ENCODE results near the gene ZFP42.
"Not testable (repeated sequence)": the region's sequence is repeated elsewhere in the genome, so short reads cannot be mapped to it uniquely, and the experiment has no call there.

ZFP42 gene

DNA sequence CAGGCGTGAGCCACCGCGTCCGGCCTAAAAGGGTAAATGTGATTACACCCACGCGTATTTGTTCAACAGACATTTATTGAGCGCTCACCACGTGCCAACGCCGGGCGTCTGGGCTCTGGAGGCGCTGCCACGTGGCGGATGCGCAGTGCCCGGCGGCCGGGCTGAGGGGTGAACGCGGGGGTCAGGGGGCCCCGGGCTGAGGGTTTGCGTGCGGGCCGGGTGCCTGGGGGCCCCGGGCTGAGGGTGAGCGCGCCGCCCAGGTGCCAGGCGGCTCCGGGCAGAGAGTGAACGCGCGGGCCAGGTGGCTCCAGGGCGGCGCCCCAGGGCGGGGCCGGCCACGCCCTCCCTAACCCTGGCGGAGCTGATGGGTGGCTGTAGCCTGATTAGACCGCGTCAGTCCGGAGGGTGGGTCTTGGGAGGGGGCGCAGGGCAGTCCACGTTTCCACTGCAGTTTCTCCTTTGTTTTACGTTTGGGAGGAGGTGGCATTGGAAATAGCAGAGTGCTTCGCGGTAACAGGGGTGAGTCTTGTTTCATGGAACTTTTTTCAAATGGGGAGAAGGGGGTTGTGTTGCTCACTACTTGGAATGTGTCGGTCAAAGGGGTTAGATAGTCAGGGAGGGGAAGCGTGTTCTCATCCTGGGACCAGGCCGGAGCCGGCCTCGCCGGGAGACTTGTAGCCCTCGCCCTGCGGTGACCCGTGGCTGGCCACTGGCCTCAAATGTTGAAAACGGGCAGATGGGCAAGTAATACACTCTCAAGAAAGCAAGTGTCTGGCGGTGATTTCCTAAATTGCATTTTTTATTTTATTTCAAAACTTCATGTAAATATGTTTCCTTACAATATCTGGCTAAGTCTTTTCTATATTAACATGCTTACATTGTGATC, at the start of gene ZFP42:
Gene ZFP42, plus strand, starts transcription at position 450 of the 886 bp plus-strand sequence. CDS start 7,037 bp downstream, outside the sequence.
- FAIRE-seq, result no peak

DNA sequence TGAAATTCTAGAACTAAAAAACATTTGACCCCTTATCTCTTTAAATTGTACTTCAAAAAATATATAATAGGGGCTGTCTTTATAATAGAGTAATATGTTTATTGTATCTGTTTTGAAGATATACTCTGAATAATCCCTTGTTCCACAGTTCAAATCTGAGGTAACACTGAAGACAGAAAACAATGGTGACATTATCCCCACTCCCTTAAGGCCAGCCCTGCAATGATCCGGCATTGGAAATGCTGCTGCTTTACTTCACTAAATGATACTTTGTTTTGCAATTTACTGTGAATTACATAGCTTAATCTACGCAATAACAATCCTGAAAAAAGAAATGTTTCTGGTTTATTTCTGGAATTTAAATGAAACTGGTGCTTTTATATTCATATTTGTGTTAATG, 34.4 kb upstream of the ZFP42 start:
- no peak for FAIRE-seq

DNA sequence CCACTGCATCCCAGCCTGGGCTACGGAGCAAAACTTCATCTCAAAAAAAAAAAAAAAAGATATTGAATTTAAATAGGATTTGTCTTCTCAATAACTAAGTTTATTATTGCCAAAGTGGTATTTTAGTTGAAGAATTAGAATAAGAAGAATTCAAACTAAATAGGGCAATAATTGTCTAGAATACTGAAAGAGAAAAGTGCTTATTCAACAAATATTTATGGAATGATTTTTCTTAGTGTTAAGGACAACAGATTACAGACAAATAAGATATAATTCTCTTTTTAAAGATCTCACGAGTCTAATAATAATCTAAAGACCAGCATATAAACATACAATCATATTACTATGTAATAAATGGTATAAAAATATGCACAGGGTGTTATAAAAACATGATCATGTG, 33.6 kb upstream of the ZFP42 start:
- FAIRE-seq, result no peak

DNA sequence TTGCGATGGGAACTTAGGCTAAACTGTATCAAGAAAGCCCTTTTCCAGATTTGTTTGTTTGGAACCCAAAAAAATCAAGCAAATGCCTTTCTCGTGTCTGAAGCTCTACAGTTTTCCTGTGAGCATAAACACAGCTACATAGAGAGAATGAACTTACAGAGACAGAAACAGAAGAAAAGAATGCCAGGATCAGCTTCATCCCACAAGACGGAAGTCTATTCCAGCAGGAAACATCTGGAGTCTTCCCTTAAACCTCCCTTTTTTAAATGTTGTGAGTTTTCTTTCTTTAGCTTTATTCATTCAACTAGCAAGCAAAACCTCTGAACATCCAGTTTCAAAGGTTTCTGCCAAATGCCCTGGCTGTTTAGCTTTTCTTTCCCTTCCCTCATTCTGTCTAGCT, 32.6 kb upstream of the ZFP42 start:
- no peak for FAIRE-seq

GRCh38 chr4:187965726-187966125, 29.8 kb upstream of the ZFP42 start:
- FAIRE-seq, result no peak

DNA sequence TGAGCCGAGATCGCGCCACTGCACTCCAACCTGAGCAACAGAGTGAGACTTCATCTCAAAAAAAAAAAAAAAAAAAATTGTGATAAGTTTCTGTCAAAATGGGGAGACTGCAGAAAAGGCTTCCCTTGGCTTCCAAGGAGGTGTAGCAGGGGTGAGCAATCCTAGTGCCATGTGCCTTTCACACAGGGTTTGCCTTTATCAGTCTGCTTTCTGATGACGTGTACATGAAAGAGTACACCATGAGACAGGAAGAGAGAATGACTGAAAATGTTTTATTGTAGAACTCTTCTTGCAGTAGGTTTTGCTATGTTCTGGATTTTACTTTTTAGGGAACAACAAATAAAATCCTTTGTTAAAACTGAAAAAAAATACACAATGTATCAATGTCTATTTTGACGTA, 23.4 kb upstream of the ZFP42 start:
- no peak for FAIRE-seq

DNA sequence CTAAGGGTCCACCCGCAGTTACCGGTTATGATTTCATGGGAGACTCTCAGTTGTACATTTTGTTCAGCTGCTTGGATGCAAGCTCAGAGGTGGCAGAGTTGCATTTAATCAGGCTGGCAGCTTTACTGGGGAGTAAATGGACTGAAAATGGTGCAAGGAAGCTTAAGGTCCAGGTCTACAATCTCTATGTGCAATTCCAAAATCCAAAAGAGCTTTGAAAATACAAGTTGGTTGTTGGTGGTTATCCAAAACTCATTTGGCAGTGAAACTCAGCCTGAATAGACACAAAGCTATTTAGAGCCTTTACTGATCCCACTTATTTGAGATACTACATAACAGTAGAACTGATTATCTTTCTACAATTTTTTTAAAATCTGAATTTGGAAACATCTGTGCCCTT, 11.8 kb upstream of the ZFP42 start:
- no peak for FAIRE-seq

GRCh38 chr4:187992971-187993370, 2.6 kb upstream of the ZFP42 start:
- FAIRE-seq, result no peak

- FAIRE-seq, result no peak
Observed at GRCh38 chr4:187993827-187994226, 1.7 kb upstream of the ZFP42 start.

DNA sequence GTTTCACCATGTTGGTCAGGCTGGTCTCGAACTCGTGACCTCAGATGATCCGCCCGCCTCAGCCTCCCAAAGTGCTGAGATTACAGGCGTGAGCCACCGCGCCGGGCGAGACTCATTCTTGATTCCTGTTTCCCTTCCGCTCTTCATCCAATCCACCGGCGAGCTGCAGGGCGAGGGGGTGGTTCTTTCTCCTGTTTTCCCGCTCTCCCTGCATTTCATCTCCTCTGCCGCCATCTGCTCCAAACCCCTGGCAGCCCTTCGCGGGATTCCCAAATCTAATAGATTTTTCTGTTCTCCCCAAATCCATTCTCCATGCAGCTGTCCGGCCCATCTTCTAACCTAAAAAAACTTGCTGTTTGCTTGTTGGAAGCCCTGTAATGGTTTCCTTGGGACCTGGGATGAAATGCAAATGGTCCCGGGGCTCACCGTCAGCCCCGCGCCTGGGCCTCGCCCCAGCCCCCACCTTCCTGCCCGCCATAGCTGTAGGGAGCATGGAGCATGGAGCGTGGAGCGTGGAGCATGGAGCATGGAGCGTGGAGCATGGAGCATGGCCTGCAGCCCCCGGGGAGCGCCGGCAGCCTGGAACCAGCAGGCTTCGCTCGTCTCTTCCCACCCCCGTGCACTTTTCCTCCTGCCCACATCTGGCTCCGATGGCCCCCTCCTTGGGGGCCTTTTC, 1.1 kb downstream of the ZFP42 start:
- no peak for FAIRE-seq

- FAIRE-seq, result not testable (repeated sequence)
Observed at GRCh38 chr4:187997991-187998390, 2.4 kb downstream of the ZFP42 start.

DNA sequence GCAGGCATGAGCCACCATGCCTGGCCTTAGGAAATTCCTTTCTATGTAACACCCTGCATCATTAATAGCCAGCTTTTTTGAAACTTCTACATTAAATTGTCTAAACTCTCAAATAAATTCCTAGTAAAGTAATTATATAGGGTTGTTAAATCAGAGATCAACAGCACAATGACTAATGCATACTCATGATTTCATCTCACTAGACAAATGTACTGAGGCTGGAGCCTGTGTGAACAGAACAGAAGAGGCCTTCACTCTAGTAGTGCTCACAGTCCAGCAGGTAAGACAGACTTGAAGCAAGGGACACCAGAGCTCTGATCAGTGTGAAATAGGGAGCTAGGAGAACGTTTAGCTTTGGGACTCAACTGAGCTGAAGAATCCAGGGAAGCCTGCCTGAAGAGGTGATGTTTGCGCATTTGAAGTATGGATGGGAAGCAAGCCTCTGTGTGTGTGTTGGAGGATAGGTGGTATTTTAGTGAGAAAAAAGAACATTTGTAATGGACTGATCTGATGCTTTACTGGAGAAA, 3.9 kb downstream of the ZFP42 start:
- FAIRE-seq, result no peak

DNA sequence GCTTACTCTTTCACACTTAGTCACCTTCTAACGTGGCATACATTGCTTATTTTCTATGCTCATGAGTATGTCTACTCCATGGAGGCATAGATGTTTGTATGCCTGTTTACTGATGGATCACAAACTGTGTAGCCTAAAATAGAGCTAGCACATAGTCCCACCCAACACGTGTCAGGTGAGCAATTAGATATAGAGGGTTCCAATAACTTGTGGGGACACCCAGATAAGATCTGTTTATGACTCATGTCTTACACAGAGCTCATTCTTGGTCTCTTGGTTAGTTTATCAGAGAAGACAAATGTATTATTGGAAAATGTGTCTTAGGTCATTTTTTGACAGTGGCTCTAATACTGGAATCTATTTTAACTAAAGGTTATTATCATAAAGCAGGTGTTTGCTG, 6.8 kb downstream of the ZFP42 start:
- FAIRE-seq, result no peak

GRCh38 chr4:188002751-188003150, 7.2 kb downstream of the ZFP42 start:
- no peak for FAIRE-seq

DNA sequence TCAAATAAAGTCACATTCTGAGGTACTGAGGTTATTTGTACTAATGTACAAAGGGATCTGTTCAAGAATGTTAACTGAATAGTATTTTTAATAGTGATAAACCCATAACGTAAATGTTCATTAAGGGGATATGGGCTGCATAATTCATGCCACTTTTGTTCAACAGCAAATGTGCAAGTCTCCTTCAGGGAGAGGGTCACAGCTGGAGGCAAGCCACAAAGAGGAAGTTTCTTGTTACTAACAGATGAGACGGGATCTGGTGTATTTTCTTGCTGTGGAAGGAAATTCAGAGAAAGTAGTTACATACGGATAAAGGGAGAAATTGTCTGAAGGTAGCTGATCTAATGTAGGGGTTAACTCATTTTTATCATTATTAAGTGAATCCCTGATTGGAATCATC, 10.0 kb downstream of the ZFP42 start:
- FAIRE-seq, result no peak

DNA sequence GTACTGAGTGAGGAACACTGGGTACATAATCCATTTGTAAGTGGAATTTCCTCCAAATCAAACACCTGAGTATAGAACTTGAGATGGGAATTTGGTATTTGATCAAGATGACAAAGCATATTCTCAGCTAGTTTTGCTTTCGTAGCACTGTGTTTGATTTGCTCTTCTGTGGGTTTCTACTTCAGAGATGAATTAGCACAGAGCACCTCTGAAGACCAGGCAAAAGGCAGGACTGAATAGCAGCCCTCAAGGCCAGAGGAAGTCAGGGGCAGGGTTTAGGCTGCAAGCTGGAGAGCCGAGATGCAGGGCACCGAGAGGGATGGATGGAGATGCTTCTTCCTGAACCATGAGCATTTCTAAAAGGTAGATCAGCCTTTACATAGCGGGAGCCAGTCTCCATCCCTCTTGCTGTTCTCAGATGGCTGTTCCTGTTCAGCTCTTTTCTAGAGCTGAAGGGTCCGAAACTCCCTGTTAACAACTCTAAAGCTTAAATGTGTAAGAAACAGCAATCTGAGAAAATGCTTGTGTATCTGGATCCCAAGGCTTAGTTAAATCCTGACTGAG, 10.8 kb downstream of the ZFP42 start:
- FAIRE-seq, result no peak

GRCh38 chr4:188008377-188008776, 12.8 kb downstream of the ZFP42 start:
- FAIRE-seq, result no peak

DNA sequence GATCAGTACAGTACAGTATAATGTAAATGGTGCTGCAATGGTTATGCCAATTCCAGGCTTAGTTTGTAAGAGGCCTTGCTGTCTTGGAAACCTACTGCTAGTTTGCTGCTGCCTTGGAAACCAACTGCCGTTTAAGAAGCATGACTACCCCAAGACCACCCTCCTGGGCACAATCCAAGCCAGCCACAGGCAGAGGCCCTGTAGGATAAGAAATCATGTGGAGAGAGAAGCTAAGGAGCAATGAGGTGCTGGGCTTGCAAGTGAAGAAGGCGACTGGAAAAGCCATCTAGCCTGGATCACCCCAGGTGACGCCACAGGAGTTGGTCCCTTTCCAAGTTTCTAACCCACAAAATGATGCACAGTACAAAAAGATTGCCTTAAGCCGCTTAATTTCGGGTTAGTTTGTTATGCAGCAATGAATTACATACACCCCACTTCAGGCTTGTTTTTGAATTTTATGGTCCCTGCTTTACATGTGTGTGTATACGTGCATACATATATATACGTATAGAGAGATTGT, 16.9 kb downstream of the ZFP42 start:
- no peak for FAIRE-seq

DNA sequence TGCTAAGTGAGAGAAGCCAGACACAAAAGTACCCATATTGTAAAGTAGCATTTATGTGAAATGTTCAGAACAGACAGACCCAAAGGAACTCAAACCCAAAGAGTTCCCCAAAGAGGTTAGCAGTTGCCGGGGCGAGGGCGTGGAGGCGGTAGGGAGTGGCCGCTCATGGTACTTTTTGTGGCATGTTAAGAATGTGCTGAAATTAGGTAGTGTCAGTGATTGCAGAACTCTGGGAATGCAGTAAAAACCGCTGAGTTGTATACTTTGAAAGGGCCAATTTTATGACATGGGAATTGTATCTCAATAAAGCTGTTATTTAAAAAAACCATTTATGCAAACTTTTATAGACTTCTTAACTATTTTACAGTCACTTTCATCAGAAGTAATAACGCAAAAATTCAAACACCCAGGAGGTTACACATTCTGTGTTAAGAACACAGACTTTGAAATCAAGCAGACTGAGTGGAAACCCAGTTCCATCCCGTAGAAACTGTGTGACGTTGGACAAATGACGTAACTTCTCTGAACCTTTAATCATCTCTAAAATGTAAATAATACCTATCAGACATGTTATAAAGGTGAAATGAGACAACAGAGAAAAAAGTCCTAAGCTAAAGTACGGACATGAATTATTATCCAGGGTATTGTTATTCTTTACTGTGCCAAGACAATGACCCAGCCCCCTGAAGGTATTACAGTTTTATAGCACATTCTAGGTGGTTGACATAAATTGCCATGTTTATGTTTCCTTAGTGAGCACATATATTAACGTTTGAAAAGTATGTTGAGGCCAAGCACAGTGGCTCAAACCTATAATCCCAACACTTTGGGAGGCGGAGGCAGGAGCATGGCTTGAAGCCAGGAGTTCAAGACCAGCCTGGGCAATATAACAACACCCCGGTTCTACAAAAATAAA, 19.7 kb downstream of the ZFP42 start:
- no peak for FAIRE-seq

DNA sequence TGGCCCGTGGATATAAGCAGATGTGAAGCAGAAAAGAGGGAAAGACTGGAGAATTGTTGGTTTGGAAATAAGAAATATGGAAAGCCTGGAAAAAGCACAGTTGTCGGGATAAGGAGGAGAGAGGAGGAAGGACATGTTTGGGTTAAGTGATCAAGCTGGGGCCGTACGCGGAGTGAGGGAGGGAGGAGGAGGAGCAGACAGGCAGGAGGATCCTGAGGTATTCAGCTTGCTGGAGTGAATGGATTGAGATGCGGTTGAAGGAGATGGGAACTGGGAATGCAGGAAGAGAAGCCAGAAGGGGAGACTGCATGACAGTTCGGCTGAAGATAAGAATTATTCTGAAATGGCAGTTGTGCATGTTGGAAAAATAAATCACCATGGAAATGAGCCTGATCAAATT, 21.2 kb downstream of the ZFP42 start:
- no peak for FAIRE-seq

- no peak for FAIRE-seq
Observed at GRCh38 chr4:188018262-188018661, 22.7 kb downstream of the ZFP42 start.

GRCh38 chr4:188021548-188022249, 26.1 kb downstream of the ZFP42 start:
- no peak for FAIRE-seq
